Activated CD4-positive, alpha-beta T cell treated with anti-CD3 and anti-CD28 coated beads for 4 hours (primary cell): Measurements from ENCODE around the gene GALK2.
"Not testable (repeated sequence)": the region's sequence is repeated elsewhere in the genome, so short reads cannot be mapped to it uniquely, and the experiment has no call there.

Experiments used
- DNase-seq, 2 donors: peaks; one replicate each; pipeline ENCODE4 v3.0.0-alpha.2; 2020

The GALK2 gene

GRCh38 chr15:49225572-49226281 lies 55.7 kb downstream of the GALK2 start:
- DNase-seq, result no peak

GRCh38 chr15:49227602-49228001 lies 57.6 kb downstream of the GALK2 start:
- no peak for DNase-seq

- DNase-seq, result no peak
Observed at GRCh38 chr15:49229922-49230321, 59.9 kb downstream of the GALK2 start.

GRCh38 chr15:49232236-49232806 lies 62.3 kb downstream of the GALK2 start:
- no peak for DNase-seq

GRCh38 chr15:49235446-49236124 lies 65.5 kb downstream of the GALK2 start:
- DNase-seq, result peak; percentile 9 to 40

- no peak for DNase-seq
Observed at GRCh38 chr15:49236869-49237268, 66.8 kb downstream of the GALK2 start.

GRCh38 chr15:49238342-49238741 lies 68.3 kb downstream of the GALK2 start:
- DNase-seq, result no peak

GRCh38 chr15:49239105-49239504 lies 69.1 kb downstream of the GALK2 start:
- no peak for DNase-seq

GRCh38 chr15:49242820-49243219 lies 72.8 kb downstream of the GALK2 start:
- no peak for DNase-seq

GRCh38 chr15:49247556-49248110 lies 77.6 kb downstream of the GALK2 start:
- no peak for DNase-seq

GRCh38 chr15:49248291-49248690 lies 78.2 kb downstream of the GALK2 start:
- no peak for DNase-seq

GRCh38 chr15:49255966-49256759 lies 86.1 kb downstream of the GALK2 start:
- DNase-seq, result no peak

GRCh38 chr15:49265117-49265516 lies 95.1 kb downstream of the GALK2 start:
- not testable (repeated sequence) for DNase-seq

- DNase-seq, result no peak
Observed at GRCh38 chr15:49265911-49266310, 95.9 kb downstream of the GALK2 start.

- DNase-seq, result no peak
Observed at GRCh38 chr15:49270541-49271421, 100.7 kb downstream of the GALK2 start.

- no peak for DNase-seq
Observed at GRCh38 chr15:49273734-49274318, 103.8 kb downstream of the GALK2 start.

- DNase-seq, result no peak
Observed at GRCh38 chr15:49278751-49279150, 108.7 kb downstream of the GALK2 start.

GRCh38 chr15:49279521-49280456 lies 109.7 kb downstream of the GALK2 start:
- DNase-seq, result no peak

GRCh38 chr15:49282366-49282765 lies 112.3 kb downstream of the GALK2 start:
- no peak for DNase-seq

- no peak for DNase-seq
Observed at GRCh38 chr15:49286649-49287404, 116.8 kb downstream of the GALK2 start.
